ENCODE measurements around the gene TSC22D1. TPM values are rescaled to one million over a fixed set of nuclear protein-coding genes. Genes with fewer than 3 reads are reported as not detected.

Gene TSC22D1
- total RNA-seq, 2 experiments from 2014 or later = 8.0 to 17.9 TPM

- Mint-ChIP-seq H3K4me1 (no peaks in the 10 kb centered on the region), H3K9me3 (ENCODE audit: low read depth) (no peaks in the 10 kb centered on the region), H3K27me3 (peaks cover 13% of the 10 kb centered on the region), H3K27ac (no peak overlapping the region), H3K4me3 (no peak overlapping the region), H3K36me3 (no peaks in the 10 kb centered on the region)
- CTCF ChIA-PET = no interaction called here
- DNase-seq (no peak), ATAC-seq (no peak)
These were observed 186.3 kb downstream of the TSC22D1 start for GRCh38 chr13:44389876-44390275.

GRCh38 chr13:44389060-44389666 is 187.0 kb downstream of the TSC22D1 start:
- CTCF ChIA-PET = no interaction called here
- Mint-ChIP-seq H3K9me3 (ENCODE audit: low read depth) (no peaks in the 10 kb centered on the region), H3K27ac (no peak overlapping the region), H3K4me1 (no peaks in the 10 kb centered on the region), H3K4me3 (no peak overlapping the region), H3K36me3 (no peaks in the 10 kb centered on the region), H3K27me3 (peaks cover 16% of the 10 kb centered on the region)
- ATAC-seq = no peak
- no peak for DNase-seq

- H3K36me3 Mint-ChIP-seq = no peaks in the 10 kb centered on the region
- CTCF ChIA-PET = no interaction called here
- H3K9me3 Mint-ChIP-seq (ENCODE audit: low read depth) = no peaks in the 10 kb centered on the region
- DNase-seq = no peak
- ATAC-seq = no peak
- no peak overlapping the region for H3K27ac Mint-ChIP-seq
- H3K27me3 Mint-ChIP-seq = peaks cover 20% of the 10 kb centered on the region
- no peaks in the 10 kb centered on the region for H3K4me1 Mint-ChIP-seq
- H3K4me3 Mint-ChIP-seq = no peak overlapping the region
These were observed 187.6 kb downstream of the TSC22D1 start for GRCh38 chr13:44388427-44389059.

DNA sequence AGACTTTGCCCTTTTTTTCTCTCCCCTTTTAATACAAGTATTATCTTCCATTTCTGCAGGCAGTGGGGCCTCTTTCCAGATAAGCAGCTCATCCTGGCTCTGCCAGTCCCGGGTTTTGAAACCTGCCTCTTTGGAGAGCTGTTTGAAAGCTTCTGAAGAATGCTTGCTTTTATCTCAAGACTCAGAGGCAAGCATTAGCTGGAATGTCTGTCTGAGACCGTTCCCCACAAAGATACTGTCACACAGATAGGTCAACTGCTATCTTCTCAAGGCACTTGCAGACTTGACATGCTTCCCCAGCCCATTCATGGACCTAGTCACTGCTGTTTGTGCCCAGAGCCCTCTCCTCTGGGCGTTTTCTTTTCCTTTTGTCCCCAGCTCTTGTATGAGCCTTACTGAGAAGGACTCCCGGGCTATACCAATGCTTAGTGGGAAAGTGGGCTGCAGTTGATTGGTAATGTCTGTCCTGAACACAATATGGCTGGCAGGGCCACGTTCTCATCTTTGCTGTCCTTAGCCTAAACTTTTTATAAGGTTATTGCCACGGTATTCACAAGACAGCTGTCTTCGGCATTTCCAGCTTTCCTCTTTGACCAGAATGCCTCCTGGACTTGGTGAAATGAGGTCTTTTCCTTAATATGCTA is 189.1 kb downstream of the TSC22D1 start:
- DNase-seq (no peak), ATAC-seq (no peak)
- Mint-ChIP-seq H3K27me3 (peaks cover 14% of the 10 kb centered on the region), H3K27ac (no peak overlapping the region), H3K4me3 (no peak overlapping the region), H3K4me1 (no peaks in the 10 kb centered on the region), H3K36me3 (no peaks in the 10 kb centered on the region), H3K9me3 (ENCODE audit: low read depth) (no peaks in the 10 kb centered on the region)
- CTCF ChIA-PET = no interaction called here

DNA sequence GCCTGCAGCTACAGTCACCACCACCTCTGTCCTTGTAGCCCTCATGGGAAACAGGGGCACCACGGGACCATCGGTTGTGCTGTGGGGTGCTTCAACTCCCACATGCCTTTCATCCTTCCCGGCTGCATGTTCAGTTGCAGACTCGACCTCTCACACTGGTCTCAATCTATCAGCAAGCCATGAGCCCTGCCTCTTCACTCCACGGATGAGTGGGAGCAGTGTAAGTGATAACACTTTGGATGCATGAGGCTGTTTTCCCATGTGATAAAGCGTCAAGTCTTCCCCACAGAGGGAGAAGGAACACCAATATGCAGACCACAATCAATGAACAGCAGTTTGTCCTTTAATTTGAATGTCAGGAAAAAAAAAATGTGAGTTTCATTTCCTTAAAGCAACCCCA is 190.3 kb downstream of the TSC22D1 start:
- ATAC-seq (no peak), DNase-seq (no peak)
- CTCF ChIA-PET = no interaction called here
- Mint-ChIP-seq H3K4me3 (no peak overlapping the region), H3K27ac (no peak overlapping the region), H3K27me3 (peaks cover 14% of the 10 kb centered on the region), H3K9me3 (ENCODE audit: low read depth) (no peaks in the 10 kb centered on the region), H3K36me3 (no peaks in the 10 kb centered on the region), H3K4me1 (no peaks in the 10 kb centered on the region)

DNA sequence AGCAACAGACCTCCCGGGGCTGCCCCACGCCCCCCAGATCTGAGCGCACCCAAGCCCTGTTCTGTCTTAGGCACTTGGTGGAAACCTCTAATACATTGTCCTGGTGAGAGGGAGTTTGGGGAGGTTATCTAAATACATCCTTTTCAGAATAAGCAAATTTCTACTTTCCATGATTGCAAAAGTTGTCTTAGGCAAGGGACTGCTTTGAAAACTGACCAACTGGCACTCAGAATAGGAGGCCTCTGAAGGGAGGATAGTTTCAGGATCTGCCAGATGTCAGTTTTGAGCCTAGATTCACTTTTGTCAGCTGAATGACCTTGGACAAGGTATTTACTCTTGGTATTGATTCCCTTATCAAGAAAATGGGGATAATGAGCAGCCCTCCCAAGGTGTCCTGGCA is 190.7 kb downstream of the TSC22D1 start:
- peaks cover 11% of the 10 kb centered on the region for H3K27me3 Mint-ChIP-seq
- no peaks in the 10 kb centered on the region for H3K4me1 Mint-ChIP-seq
- ATAC-seq (no peak), DNase-seq (no peak)
- H3K36me3 Mint-ChIP-seq = no peaks in the 10 kb centered on the region
- no peak overlapping the region for H3K4me3 Mint-ChIP-seq
- CTCF ChIA-PET = no interaction called here
- no peaks in the 10 kb centered on the region for H3K9me3 Mint-ChIP-seq (ENCODE audit: low read depth)
- H3K27ac Mint-ChIP-seq = no peak overlapping the region

- H3K27me3 Mint-ChIP-seq = peaks cover 14% of the 10 kb centered on the region
- ATAC-seq (no peak), DNase-seq (no peak)
- H3K36me3 Mint-ChIP-seq = no peaks in the 10 kb centered on the region
- CTCF ChIA-PET = no interaction called here
- no peaks in the 10 kb centered on the region for H3K9me3 Mint-ChIP-seq (ENCODE audit: low read depth)
- no peak overlapping the region for H3K4me3 Mint-ChIP-seq
- no peak overlapping the region for H3K27ac Mint-ChIP-seq
- H3K4me1 Mint-ChIP-seq = no peaks in the 10 kb centered on the region
These were observed 191.4 kb downstream of the TSC22D1 start for GRCh38 chr13:44384778-44385177.

- no peak overlapping the region for H3K4me3 Mint-ChIP-seq
- H3K9me3 Mint-ChIP-seq (ENCODE audit: low read depth) = no peaks in the 10 kb centered on the region
- no peaks in the 10 kb centered on the region for H3K4me1 Mint-ChIP-seq
- H3K27ac Mint-ChIP-seq = no peak overlapping the region
- CTCF ChIA-PET = no interaction called here
- peaks cover 20% of the 10 kb centered on the region for H3K27me3 Mint-ChIP-seq
- ATAC-seq (no peak), DNase-seq (no peak)
- H3K36me3 Mint-ChIP-seq = no peaks in the 10 kb centered on the region
These were observed 192.2 kb downstream of the TSC22D1 start for GRCh38 chr13:44383945-44384344.

DNA sequence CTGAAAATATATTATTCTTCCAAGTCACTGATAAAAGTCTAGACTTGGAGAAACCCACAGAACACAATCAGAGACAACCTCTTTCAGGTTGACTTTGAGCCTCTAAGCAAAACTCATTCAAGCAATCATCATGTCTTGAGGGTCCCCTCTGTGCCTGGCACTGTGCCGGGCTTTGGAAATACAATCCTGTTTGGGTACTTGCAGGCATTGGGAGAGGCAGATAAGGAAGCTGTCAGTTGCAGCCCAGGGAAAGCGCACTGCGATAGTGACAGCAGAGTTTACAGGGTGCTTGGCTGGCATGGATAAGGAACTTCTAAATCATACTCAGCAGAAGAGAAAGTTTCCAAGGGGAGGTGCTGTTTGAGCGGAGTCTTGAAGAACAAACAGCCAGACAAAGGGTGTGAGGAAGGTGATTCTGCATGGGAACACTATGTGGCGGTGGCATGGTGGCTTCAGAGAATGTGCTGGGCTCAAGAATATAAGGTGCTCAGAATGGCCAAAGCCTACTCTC is 193.4 kb downstream of the TSC22D1 start:
- H3K9me3 Mint-ChIP-seq (ENCODE audit: low read depth) = no peaks in the 10 kb centered on the region
- DNase-seq (no peak), ATAC-seq (no peak)
- no peak overlapping the region for H3K4me3 Mint-ChIP-seq
- no peaks in the 10 kb centered on the region for H3K4me1 Mint-ChIP-seq
- peaks cover 24% of the 10 kb centered on the region for H3K27me3 Mint-ChIP-seq
- CTCF ChIA-PET = no interaction called here
- H3K36me3 Mint-ChIP-seq = no peaks in the 10 kb centered on the region
- no peak overlapping the region for H3K27ac Mint-ChIP-seq

Other genes with a start within 250 kb of the TSC22D1 start
- gene SERP2, start 202.5 kb downstream of the TSC22D1 start, total RNA-seq = not detected

Measured in activated CD8-positive, alpha-beta memory T cell treated with anti-CD3 and anti-CD28 coated beads, Interleukin-2, amount 10 ng/mL, durations not matched to agents 7 days and 5 days (primary cell).